Spleen (tissue), 11 donors: ENCODE results near the gene MOV10. TPM values are rescaled to one million over a fixed set of nuclear protein-coding genes. Genes with fewer than 3 reads are reported as not detected.

Source experiments
- DNase-seq: peaks from one replicate; pipeline ENCODE4 v3.0.0-alpha.2; 2020
- H3K27ac ChIP-seq, 8 donors: fragments of 200-600 bp; sonication (generic) in 7 of 8; 1 replicate in 4 of 8; 2 replicates in 4 of 8; pipeline versions ENCODE4 v1.5.0 to v1.8.0; 2016 to 2021; ENCODE audit warnings: inconsistent platforms in 4 of 8, mild to moderate bottlenecking in 4 of 8, moderate library complexity in 1 of 8
- H3K27me3 ChIP-seq, 7 donors: fragments of 200-600 bp; sonication (generic) in 6 of 7; replicated peaks in 1 of 7; 1 replicate in 4 of 7; 2 replicates in 3 of 7; pipeline versions ENCODE4 v1.5.0 to v1.8.0; 2016 to 2021; ENCODE audit warnings: inconsistent platforms in 3 of 7, mild to moderate bottlenecking in 1 of 7
- H3K36me3 ChIP-seq, 6 donors: fragments of 200-600 bp; sonication (generic) in 5 of 6; 1 replicate in 4 of 6; 2 replicates in 2 of 6; pipeline versions ENCODE4 v1.5.0 to v1.8.0; 2016 to 2021; ENCODE audit warnings: inconsistent platforms in 2 of 6
- H3K4me1 ChIP-seq, 6 donors: fragments of 200-600 bp; sonication (generic) in 5 of 6; 1 replicate in 3 of 6; 2 replicates in 3 of 6; pipeline versions ENCODE4 v1.5.0 to v1.8.0; 2016 to 2021; ENCODE audit warnings: inconsistent platforms in 3 of 6
- H3K4me3 ChIP-seq, 8 donors: fragments of 200-600 bp; sonication (generic) in 7 of 8; 1 replicate in 4 of 8; 2 replicates in 4 of 8; pipeline versions ENCODE4 v1.5.0 to v1.8.0; 2016 to 2021; ENCODE audit warnings: inconsistent platforms in 4 of 8, mild to moderate bottlenecking in 4 of 8, moderate library complexity in 2 of 8
- H3K9me3 ChIP-seq, 8 donors: fragments of 200-600 bp; sonication (generic) in 7 of 8; 1 replicate in 4 of 8; 2 replicates in 4 of 8; pipeline versions ENCODE4 v1.5.0 to v1.8.0; 2016 to 2021; ENCODE audit warnings: inconsistent platforms in 4 of 8
- CTCF ChIP-seq, 11 experiments: fragments of 200-600 bp in 7 of 11; fragments of 450-650 bp in 4 of 11; sonication (generic) in 4 of 11; IDR thresholded peaks in 8 of 11; conservative IDR thresholded peaks in 3 of 11; 1 replicate in 7 of 11; 2 replicates in 4 of 11; pipeline versions ENCODE4 v1.4.0 to v1.8.0; 2016 to 2021; ENCODE audit warnings: antibody characterized with exemption in 11 of 11, inconsistent platforms in 4 of 11, mild to moderate bottlenecking in 1 of 11
- POLR2A ChIP-seq, 3 donors: fragments of 450-650 bp; IDR thresholded peaks; one replicate each; pipeline ENCODE4 v1.5.1; 2017; ENCODE audit warnings: antibody characterized with exemption in 3 of 3, mild to moderate bottlenecking in 1 of 3
- POLR2AphosphoS5 ChIP-seq, 3 donors: sonication (generic); formaldehyde crosslinking; IDR thresholded peaks; one replicate each; pipeline ENCODE4 v1.5.1; 2017; ENCODE audit warnings: antibody characterized with exemption in 3 of 3
- WGBS, 5 donors: extraction: QIAGEN DNeasy Blood & Tissue Kit in 3 of 5; methylation state at CpG; one replicate each; pipeline versions ENCODE4 v1.1.5 to v1.1.7; 2013 to 2018; 5-methylcytosine and 5-hydroxymethylcytosine counted together
- intact Hi-C: fragments of 100-400 bp; cut with DNase I; formaldehyde crosslinking; loops from one replicate; pipeline ENCODE4 v1.15.0; 2023; ENCODE audit warnings: low total_unique reads
- polyA plus RNA-seq, 3 donors: library from polyadenylated mRNA; stranded (reverse); fragments of 200-250 nt; gene quantifications; one replicate each; pipeline ENCODE4 v1.2.1, GENCODE V29; 2013
- small RNA-seq, 4 donors: library from RNA; depleted of rRNA; stranded (forward); fragments of <200 nt; gene quantifications; one replicate each; pipeline ENCODE3, GENCODE V24; 2016
- total RNA-seq, 7 donors: library from RNA; depleted of rRNA in 3 of 7; stranded (reverse); fragments of >200 nt in 3 of 7; fragmentation: NEBNext Ultra II Directional in 4 of 7; extraction: Animal tissue kit (Norgen Biotek cat#: 25700) in 4 of 7; gene quantifications; one replicate each; pipeline versions ENCODE4 v1.1.0 to v1.2.1, GENCODE V29; 2016 to 2021
- donor health status: healthy with polysubstance abuse.
- donor health status: DM: no; HTN: no; CAD: no; lungs with moderate emphysema.
- donor health status: DM: no; HTN: no; CAD: no.
- donor health status: Bipolar disorder and iron deficiency.
- donor health status: healthy.
- donor health status: DM: no; HTN: no; CAD: no.
- donor health status: DM: yes; HTN: yes; CAD: no.

The MOV10 gene
- total and polyA plus RNA-seq, 10 donors = 23.5 to 92.3 (median 59.0) TPM

DNA sequence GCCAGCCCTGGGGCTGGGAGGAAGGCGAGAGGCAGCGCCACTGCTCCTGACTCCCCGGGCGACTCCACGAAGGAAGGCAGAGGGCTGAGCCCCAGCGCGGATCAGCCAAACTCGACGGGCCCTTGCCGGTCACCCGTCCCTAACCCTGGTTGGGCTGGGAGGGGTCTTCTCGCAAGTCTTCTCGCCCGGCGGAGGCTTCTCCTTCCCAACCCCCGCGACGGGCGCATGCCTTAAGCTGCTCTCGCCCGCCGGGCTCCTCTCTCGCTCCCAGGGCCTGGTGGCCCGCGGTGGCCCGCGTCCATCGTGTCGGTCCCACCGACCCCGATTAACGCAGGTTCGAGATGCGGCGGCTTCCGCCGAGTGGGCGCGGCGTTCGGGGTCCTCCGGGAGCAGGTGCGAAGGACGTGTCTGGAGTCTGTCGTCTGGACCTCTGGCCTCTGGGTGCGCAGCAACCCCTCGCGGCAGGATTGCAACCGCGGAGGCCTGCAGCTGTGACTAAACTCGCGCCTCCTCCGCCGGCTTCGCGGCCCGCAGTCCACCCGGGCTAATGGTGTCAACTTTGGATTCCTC, 69.6 kb downstream of the MOV10 start:
- peaks cover 0 to 16% (median 12%) of the 10 kb centered on the region in 6 donors for H3K4me1 ChIP-seq
- H3K4me3 ChIP-seq = peak overlapping the region in 6 of 8 donors; percentile 0 to 54 (median 17)
- H3K9me3 ChIP-seq = no peaks in the 10 kb centered on the region
- no peak overlapping the region for H3K27ac ChIP-seq
- no peaks in the 10 kb centered on the region for H3K36me3 ChIP-seq
- DNase-seq = no peak
- TF ChIP-seq CTCF (IDR thresholded peaks at IDR 0.05 in 8 of 11, conservative IDR thresholded peaks at IDR 0.05 in 3 of 11) (peak in 1 of 11 experiments; percentile 12), POLR2AphosphoS5 (IDR thresholded peaks at IDR 0.05) (no peak)
- 2 to 12% (median 6%) methylated on average over 11 to 58 of the region's 58 CpGs for WGBS, 5 donors
- intact Hi-C loops = no loop called here
- H3K27me3 ChIP-seq = peaks cover 0 to 76% (median 28%) of the 10 kb centered on the region in 7 donors

DNA sequence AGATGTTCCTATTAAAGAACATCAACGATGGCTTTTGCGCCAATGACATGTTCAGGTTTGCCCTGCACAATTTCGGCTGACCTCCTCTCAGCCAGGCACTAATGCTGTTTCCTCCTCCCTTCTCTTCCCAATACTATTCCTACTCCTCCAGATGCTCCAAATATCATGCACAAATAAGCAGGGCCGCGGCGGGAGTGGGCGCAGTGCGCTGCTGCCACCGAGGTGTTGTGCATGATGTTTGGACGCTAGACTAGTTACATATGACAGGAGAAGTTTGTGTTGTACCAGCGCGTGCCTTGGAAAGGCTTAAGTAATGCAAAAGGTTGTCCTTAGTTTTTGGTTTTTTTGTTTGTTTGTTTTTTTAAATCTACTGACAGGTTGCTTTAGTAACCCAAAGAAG, 73.9 kb downstream of the MOV10 start:
- Histone ChIP-seq H3K27me3 (peaks cover 0 to 56% (median 20%) of the 10 kb centered on the region in 7 donors), H3K36me3 (no peaks in the 10 kb centered on the region), H3K4me3 (no peak overlapping the region), H3K9me3 (peaks cover 0 to under 1% (median 0%) of the 10 kb centered on the region in 8 donors), H3K4me1 (peaks cover 0 to 15% (median 12%) of the 10 kb centered on the region in 6 donors), H3K27ac (no peak overlapping the region)
- TF ChIP-seq CTCF (IDR thresholded peaks at IDR 0.05 in 8 of 11, conservative IDR thresholded peaks at IDR 0.05 in 3 of 11) (no peak), POLR2AphosphoS5 (IDR thresholded peaks at IDR 0.05) (no peak), POLR2A (IDR thresholded peaks at IDR 0.05) (no peak)
- WGBS, 5 donors = 90 to 95% (median 94%) methylated on average over 12 of the region's 12 CpGs
- no peak for DNase-seq
- intact Hi-C loops = no loop called here

Small RNA genes lying within 50 kb of the gene (small RNA-seq; reads per million reads assigned to genes)
- gene RNU7-70P = 0 reads per million in 4 donors

Other genes with a start within 250 kb of the MOV10 start
- gene WNT2B, start 165.7 kb upstream of the MOV10 start, total RNA-seq = 1 to 10 TPM in 6 of 7 donors, under 1 TPM in 1; 0.97 to 5.8 (median 1.9) TPM
- under 1 TPM; 0.36 to 0.52 (median 0.48) TPM for gene WNT2B, start 165.7 kb upstream of the MOV10 start, polyA plus RNA-seq
- 10 to 100 TPM; 14.1 to 23.9 (median 22.2) TPM for gene ST7L, start 55.5 kb upstream of the MOV10 start, total RNA-seq
- 1 to 10 TPM; 6.1 to 7.7 (median 6.9) TPM for gene ST7L, start 55.5 kb upstream of the MOV10 start, polyA plus RNA-seq
- 100 to 1,000 TPM; 190 to 354 (median 259) TPM for gene CAPZA1, start 54.8 kb upstream of the MOV10 start, total RNA-seq
- gene CAPZA1, start 54.8 kb upstream of the MOV10 start, polyA plus RNA-seq = 100 to 1,000 TPM; 105 to 132 (median 117) TPM
- 100 to 1,000 TPM; 125 to 292 (median 210) TPM for gene RHOC, start 32.5 kb downstream of the MOV10 start, total RNA-seq
- gene RHOC, start 32.5 kb downstream of the MOV10 start, polyA plus RNA-seq = 100 to 1,000 TPM; 120 to 323 (median 153) TPM
- 1 to 10 TPM in 5 of 7 donors, under 1 TPM in 2; 0.51 to 1.8 (median 1.3) TPM for gene PPM1J, start 40.7 kb downstream of the MOV10 start, total RNA-seq
- gene PPM1J, start 40.7 kb downstream of the MOV10 start, polyA plus RNA-seq = 1 to 10 TPM; 1.3 to 1.9 (median 1.5) TPM